Activated CD4-positive, CD25-positive, alpha-beta regulatory T cell treated with anti-CD3 and anti-CD28 coated beads, Interleukin-2, amount 50 U/mL, for 72 hours (primary cell): ENCODE results near the gene INPP5A.

ENCODE experiments used
- DNase-seq: peaks from one replicate; pipeline ENCODE4 v3.0.0; 2021

Gene INPP5A

DNA sequence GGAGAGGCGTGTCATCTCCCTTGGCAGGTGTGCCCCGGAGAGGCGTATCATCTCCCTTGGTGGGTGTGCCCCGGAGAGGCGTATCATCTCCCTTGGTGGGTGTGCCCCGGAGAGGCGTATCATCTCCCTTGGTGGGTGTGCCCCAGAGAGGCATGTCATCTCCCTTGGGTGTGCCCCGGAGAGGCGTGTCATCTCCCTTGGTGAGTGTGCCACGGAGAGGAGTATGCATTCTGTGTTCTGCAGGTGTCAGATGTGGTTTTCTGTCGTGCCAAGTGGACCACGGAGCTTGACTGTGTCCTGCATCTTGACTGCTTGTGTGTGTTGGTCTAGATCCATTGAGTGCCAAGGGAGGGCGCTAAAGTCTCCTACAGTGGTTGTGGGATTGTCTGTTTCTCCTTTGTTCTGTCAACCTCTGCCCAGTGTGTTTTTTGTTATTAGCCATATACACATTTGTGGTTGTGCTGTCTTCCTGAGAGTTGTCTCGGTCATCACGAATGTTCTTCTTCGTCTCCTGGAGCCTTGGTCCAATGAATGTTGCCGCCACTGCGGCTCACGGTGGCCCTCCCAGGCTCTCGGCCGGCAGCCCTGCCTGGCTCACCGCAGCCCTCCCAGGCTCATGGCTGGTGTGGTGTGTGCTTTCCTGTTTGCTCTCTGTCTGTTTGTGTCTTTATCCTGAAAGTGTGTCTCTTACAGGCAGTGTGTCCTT, 96.8 kb downstream of the INPP5A start:
- no peak for DNase-seq

- DNase-seq: no peak
These were observed 97.3 kb downstream of the INPP5A start for GRCh38 chr10:132634947-132635271.

GRCh38 chr10:132636358-132636757, 98.8 kb downstream of the INPP5A start:
- no peak for DNase-seq

DNA sequence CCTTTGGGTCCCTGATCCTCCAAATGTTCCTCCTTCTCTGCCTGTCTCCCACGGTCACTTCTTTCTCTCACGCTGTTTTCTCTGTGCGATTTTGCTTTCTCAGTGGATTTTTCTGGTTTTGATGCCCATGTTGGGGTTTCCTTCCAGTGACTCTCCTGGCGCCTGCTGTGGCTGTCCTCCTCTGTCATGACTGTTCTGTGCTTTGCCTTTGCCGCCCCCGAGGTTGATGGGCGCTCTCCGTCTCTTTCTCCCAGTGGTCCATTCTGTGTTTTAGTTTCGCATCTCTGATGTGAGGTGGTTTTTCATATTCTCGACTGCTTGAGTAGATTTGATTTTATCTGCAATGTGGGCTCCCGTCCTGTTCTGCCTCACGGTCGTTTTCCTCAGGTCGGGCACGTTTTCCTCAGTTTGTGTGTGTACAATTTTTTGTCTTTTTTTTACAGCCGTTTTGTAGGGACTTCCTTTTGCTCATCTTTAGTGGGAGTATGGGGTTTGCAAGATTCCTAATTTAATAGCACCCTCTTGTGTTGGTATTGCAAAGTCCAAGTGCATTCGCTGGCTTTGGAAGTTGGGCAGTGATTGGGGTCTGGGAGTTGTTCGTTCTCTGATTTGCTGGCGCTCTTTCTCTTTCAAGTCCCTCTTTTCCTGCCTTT, 100.0 kb downstream of the INPP5A start:
- DNase-seq: peak; percentile 17

DNA sequence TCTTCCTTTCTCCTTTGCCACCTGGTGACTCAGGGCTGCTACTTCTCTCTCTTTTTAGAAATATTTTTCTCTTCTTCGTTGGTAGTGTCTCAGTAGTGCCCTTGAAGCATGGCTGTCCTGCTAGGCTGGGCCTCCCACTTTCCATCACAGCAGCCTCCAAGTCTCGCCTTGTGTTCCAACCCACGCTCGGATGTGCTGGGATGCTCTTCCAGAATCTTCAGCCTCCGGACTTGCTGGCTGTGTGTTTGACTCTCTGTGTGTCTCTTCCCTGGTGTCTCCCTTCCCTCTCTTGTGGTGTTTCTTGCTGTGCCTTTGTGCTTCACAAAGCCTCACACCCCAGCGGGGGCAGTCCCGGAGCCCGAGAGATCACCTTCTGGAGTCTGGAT, 100.5 kb downstream of the INPP5A start:
- no peak for DNase-seq

GRCh38 chr10:132639470-132639869, 101.9 kb downstream of the INPP5A start:
- no peak for DNase-seq

DNA sequence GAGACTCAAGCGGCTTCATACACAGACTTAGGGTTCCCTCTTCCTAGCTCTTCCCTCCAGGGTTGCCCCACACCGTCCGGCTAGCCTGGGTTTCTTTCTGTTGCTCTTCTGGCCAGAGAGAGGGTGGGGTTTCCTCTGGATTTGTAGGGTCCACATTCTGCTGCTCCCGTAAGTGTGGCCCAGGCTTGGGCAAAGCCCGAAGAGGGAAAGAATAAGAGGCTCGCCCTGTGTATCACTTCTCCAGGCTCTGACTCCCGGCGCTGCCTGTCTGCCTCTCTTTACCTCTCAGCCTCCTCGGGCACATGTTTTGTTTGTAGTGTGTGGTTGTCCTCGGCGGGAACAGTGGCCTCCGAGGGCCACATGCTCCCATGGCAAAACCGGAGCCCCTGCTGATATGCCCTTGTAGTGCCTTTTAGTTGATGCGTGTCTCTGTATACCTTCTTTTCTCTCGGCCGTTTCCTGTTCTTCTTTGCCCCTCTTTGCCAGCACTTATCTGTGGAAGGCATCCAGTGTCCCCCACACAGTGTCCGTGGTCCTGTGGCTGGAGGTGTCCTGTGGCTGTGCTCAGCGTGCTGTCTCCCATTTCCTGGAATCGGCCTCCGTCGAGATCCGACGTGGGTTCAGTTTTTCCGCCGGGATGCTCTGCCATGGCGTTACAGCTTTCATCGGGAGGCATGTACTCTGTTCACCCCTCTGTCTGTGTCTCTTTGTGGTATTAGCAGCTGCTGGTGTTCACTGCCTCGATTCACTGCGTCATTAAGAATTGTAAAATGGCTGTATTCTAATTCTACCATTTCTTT, 102.9 kb downstream of the INPP5A start:
- DNase-seq: no peak

GRCh38 chr10:132641401-132641800, 103.8 kb downstream of the INPP5A start:
- DNase-seq: no peak

DNA sequence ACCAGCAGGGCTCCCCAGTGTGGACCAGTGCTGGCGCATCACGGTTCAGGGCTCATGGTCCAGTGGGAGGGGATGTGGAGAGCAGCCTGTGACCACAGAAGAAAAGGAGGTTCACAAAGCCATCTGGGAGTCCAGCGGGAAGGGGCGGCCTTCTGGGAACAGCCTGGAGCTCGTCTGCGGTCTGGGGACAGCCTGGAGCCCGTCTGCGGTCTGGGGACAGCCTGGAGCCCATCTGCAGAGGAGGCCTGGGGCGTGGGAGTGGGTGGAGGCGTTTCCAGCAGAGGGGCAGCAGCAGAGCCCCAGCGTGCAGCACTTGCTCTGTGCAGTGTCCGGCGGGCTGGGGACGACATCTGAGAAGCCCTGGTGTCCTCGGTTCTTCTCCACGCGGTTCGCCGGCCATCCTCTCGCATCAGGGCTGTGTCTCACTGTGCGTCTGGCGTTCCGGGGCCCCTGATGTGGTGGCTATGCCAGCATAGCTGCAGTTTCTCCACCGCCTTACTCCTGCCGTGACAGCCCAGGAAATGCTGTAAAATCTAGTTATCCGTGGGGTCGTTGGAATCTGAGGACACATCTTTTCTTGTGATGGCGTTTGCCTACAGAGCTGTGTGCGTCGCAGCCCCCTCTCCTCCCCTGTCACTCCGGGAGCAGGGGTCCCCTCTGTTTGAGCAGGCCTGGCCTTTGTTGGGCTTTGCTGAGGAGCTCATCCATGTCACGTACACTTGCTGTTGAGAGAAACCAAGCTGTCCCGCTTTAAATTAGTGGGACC, 104.6 kb downstream of the INPP5A start:
- peak; percentile 17 for DNase-seq

- no peak for DNase-seq
These were observed 105.1 kb downstream of the INPP5A start for GRCh38 chr10:132642732-132643008.

DNA sequence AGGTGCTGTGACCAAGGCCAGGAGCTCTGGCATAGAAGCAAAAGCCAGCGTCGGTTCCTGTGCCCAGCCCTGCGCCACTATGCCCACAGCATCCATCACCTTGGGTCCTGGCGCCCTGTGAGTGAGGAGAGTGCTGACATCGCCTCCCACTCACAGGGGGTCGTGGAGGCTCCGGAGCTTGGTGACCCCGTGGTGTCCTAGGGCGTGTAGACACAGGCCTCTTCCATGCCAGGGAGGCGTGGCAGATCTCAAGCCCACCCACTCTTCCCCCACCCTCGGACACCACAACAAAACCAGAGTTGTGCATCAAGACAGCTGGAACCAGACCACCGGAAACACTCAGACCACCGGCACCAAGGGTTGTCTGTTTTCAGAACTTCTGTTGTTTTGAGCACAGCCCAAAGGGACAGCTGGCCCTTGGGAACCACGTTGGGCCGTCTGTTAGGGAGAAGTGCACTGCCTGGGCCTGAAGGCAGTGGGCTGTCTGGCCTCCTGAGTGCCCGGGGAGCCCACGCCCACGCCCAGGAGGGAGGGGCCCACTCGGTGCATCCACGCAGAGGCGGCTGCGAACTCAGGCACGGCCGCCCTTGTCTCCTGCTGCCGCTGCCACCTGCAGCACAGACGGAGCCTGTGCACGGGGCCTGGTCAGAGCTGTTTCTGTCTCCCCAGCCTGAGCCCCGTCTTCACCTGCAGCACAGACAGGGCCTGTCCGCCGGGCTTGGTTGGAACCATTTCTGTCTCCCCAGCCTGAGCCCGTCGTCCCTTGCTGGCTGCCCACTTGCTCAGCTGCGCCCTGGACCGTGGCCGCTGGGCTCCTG, 106.3 kb downstream of the INPP5A start:
- peak; percentile 16 for DNase-seq

DNA sequence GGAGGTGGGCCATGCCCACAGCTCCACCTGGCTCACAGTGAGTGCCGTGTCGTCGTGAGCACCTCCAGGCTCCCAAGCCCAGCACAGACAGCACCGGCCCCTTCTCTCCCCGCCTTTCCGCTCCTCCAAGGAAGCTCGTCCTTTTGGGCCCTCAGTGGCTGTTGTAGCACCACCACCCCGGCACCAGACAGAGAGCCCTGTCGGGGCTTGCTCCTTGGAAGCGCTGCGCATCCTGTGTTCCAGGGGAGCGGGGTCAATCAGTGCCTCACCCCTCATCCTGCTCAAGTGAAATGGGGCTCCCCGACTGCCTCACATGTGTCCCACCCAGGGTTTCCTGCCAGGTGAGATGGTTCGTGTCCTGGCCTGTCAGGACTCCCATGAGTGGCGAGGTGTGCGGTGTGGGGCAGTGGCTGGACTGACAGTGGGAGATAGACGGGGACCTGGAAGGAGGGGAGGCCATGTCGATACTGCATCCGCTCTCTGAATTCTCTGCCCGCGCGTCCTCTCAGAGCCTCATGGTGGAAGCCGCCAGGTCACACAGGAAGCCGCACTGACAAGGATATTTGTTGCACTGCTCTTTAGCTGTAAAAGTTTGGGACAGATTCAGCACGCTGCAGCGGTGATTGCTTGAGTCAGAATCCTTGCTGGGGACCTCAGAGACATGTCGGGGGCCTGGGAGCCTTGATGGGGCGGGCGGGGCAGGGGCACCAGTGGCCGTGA, 107.1 kb downstream of the INPP5A start:
- no peak for DNase-seq

DNA sequence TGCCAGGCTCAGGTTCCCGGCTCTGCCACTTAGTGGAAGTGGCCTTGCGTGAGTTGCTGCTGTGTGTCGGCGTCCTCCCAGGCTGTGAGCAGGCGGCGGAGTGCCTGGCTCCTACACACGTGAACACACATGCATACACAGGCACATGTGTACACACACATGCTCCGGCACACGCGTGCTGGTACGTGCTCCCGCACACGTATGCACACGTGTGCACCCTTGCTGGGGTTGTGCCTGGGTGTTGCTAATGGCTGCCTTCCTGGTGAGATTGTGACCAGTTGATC, 107.6 kb downstream of the INPP5A start:
- DNase-seq: peak; percentile 27

DNA sequence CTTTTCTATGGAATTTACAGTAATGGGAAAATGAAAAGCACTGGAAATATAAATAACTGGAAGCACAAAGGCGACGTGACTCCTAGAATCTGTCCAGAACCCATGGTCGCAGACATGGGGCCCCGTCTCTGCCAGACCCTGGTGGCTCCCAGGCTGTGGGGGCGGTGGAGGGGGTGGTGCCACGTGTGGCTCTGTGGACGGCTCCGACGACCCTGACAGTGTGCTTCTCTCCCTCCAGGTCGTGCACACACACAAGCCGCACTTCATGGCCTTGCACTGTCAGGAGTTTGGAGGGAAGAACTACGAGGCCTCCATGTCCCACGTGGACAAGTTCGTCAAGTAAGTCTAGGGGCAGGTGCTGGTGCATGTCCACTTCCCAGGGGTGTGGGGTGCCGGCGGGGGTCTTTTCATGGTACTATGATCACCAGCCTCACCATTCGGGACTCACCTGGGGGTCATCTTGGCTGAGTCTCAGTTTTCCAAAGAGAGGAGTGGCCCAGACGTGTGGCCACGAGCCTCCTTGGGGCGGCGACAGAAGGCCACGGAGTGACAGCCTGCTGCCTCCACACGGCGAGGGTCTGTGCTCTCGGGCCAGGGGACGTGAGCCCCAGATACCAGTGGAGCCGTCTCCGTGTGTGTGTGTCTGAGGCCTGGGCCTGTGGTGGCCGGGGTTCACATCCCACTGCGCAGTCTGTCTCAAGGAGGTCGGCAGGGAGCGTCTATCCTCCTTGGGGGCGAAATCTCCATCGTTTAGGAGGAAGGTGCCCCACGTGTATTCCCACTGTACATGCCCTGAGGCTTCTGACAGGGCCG, 108.2 kb downstream of the INPP5A start:
- DNase-seq: no peak

- no peak for DNase-seq
These were observed 109.0 kb downstream of the INPP5A start for GRCh38 chr10:132646443-132647097.

DNA sequence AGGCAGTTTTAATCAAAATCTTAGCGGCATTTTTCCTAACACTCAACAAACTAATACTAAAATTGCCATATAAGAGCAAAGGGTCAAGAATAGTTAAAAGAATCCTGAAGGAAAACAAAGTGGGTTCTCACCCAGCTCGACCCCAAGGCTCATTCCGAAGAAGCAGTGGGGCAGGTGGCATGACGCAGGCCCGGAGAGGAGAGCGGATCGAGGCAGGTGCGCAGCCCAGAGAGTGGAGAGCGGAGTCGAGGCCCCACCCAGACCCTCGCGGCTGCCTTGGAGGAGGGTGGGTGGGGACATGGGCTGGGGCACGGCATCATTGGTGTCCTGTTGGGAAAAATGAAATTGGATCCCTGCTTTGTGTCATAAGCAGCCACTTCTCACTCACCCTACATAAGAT, 109.8 kb downstream of the INPP5A start:
- no peak for DNase-seq

- no peak for DNase-seq
These were observed 110.7 kb downstream of the INPP5A start for GRCh38 chr10:132648072-132648850.

DNA sequence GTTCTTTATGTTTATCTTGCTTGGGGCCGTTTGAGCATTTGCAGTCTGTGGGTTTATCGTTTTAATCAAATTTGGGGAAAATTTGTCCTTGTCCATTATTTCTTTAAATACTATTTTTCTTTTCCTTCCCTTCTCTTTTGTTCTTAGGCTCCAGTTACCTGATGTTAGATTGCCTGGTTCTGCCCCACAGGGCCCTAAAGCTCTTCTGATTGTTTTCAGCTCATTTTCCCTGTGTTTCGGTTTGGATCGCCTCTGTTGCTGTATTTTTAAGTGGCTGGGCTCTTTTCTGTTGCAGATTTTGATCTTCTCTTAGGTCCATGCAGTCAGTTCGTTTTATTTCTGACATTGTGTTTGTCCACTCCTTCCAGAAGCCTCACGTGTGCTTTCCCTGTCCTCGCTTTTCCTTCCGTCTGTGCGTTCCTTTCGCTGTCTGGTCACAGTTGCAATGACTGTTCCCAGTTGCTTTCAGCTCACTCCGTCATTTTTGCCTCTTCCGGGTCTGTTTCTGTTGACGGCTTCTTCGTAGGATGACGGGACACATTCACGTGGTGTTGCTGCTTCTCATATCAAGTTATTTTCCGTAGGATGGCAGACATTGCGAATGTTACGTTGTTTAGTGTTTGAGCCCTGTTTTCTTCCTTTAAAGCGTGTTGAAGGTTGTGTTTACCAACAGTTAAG, 111.4 kb downstream of the INPP5A start:
- no peak for DNase-seq

GRCh38 chr10:132649651-132650360, 112.2 kb downstream of the INPP5A start:
- DNase-seq: no peak
